WERI-Rb-1 (cell line): Measurements from ENCODE around the gene BCO1.

Experiments
- DNase-seq: peaks from one replicate; pipeline ENCODE4 v3.0.0-alpha.2; 2020
- H3K27ac ChIP-seq: fragments of 250-450 bp; sonication (Bioruptor Pico); 2 replicates; pipeline ENCODE4 v1.5.1; 2020; ENCODE audit warnings: mild to moderate bottlenecking, moderate library complexity
- H3K27me3 ChIP-seq: fragments of 250-450 bp; sonication (Bioruptor Pico); 2 replicates; pipeline ENCODE4 v1.5.1; 2021; ENCODE audit warnings: mild to moderate bottlenecking, low read depth, moderate library complexity; ENCODE audit not compliant: insufficient read depth, severe bottlenecking
- H3K36me3 ChIP-seq: fragments of 250-450 bp; sonication (Bioruptor Pico); 2 replicates; pipeline ENCODE4 v1.5.1; 2020; ENCODE audit warnings: mild to moderate bottlenecking, moderate library complexity
- H3K4me3 ChIP-seq: 2 replicates; pipeline ENCODE4 v1.5.1; 2011; ENCODE audit warnings: low read depth, mild to moderate bottlenecking, control low read depth, low read length
- H3K9me3 ChIP-seq: fragments of 250-450 bp; sonication (Bioruptor Pico); 2 replicates; pipeline ENCODE4 v1.5.1; 2021; ENCODE audit warnings: mild to moderate bottlenecking, moderate library complexity; ENCODE audit not compliant: severe bottlenecking
- CTCF ChIP-seq: IDR thresholded peaks from 2 replicates; pipeline ENCODE4 v1.5.1; 2011; ENCODE audit warnings: low read depth, mild to moderate bottlenecking, control low read depth, inconsistent platforms, low read length

Gene BCO1

GRCh38 chr16:81263470-81264220 lies 25.2 kb downstream of the BCO1 start:
- no peak overlapping the region for H3K4me3 ChIP-seq
- no peak for TF ChIP-seq CTCF
- no peak for DNase-seq
- H3K27me3 ChIP-seq: no peaks in the 10 kb centered on the region
- no peak overlapping the region for H3K27ac ChIP-seq
- H3K36me3 ChIP-seq: no peaks in the 10 kb centered on the region
- H3K9me3 ChIP-seq: no peaks in the 10 kb centered on the region

- Histone ChIP-seq H3K27ac (no peak overlapping the region), H3K36me3 (no peaks in the 10 kb centered on the region), H3K4me3 (no peak overlapping the region), H3K27me3 (no peaks in the 10 kb centered on the region), H3K9me3 (no peaks in the 10 kb centered on the region)
- no peak for TF ChIP-seq CTCF
- DNase-seq: no peak
Observed at GRCh38 chr16:81264386-81264785, 25.9 kb downstream of the BCO1 start.

GRCh38 chr16:81265052-81265451 lies 26.6 kb downstream of the BCO1 start:
- no peaks in the 10 kb centered on the region for H3K36me3 ChIP-seq
- no peaks in the 10 kb centered on the region for H3K27me3 ChIP-seq
- no peak for TF ChIP-seq CTCF
- no peak for DNase-seq
- no peak overlapping the region for H3K4me3 ChIP-seq
- no peaks in the 10 kb centered on the region for H3K9me3 ChIP-seq
- H3K27ac ChIP-seq: no peak overlapping the region

- TF ChIP-seq CTCF: no peak
- H3K27ac ChIP-seq: no peak overlapping the region
Observed at GRCh38 chr16:81265658-81266451, 27.4 kb downstream of the BCO1 start.

GRCh38 chr16:81266680-81267095 lies 28.2 kb downstream of the BCO1 start:
- no peak for DNase-seq
- no peak for TF ChIP-seq CTCF

More at GRCh38 chr16:81265658-81266451, 27.4 kb downstream of the BCO1 start:
- no peak for DNase-seq
- H3K4me3 ChIP-seq: no peak overlapping the region
- H3K27me3 ChIP-seq: no peaks in the 10 kb centered on the region
- no peaks in the 10 kb centered on the region for H3K36me3 ChIP-seq
- no peaks in the 10 kb centered on the region for H3K9me3 ChIP-seq

More at GRCh38 chr16:81266680-81267095, 28.2 kb downstream of the BCO1 start:
- Histone ChIP-seq H3K27me3 (no peaks in the 10 kb centered on the region), H3K4me3 (no peak overlapping the region), H3K27ac (no peak overlapping the region), H3K36me3 (no peaks in the 10 kb centered on the region), H3K9me3 (no peaks in the 10 kb centered on the region)
